ENCODE measurements around the gene CX3CR1.

The CX3CR1 gene

GRCh38 chr3:39290255-39290654 is 10.4 kb upstream of the CX3CR1 start:
- Histone ChIP-seq H4K5ac (ENCODE audit: low read length) (no peak overlapping the region), H3K27me3 (ENCODE audit: insufficient read depth, low read length, poor library complexity) (no peaks in the 10 kb centered on the region), H3K23ac (ENCODE audit: low read length) (no peak overlapping the region), H3K79me1 (ENCODE audit: low read length) (no peaks in the 10 kb centered on the region), H2AK5ac (ENCODE audit: low read length) (no peak overlapping the region), H3K27ac (ENCODE audit: low read depth, low read length) (no peak overlapping the region), H3K9ac (ENCODE audit: low read length) (no peak overlapping the region), H2BK5ac (ENCODE audit: low read length) (no peak overlapping the region), H3K4me1 (ENCODE audit: control insufficient read depth, low read depth, low read length) (no peaks in the 10 kb centered on the region), H2BK15ac (replicated peaks; ENCODE audit: low read depth) (no peak overlapping the region), H3K4me3 (ENCODE audit: low read length) (no peak overlapping the region), H3K36me3 (ENCODE audit: control insufficient read depth, insufficient read depth, low read length) (no peaks in the 10 kb centered on the region), H4K8ac (ENCODE audit: low read depth, low read length) (no peak overlapping the region), H3K4ac (ENCODE audit: low read depth, low read length) (no peak overlapping the region), H2BK120ac (ENCODE audit: low read depth, low read length) (no peak overlapping the region), H3K79me2 (ENCODE audit: control insufficient read depth, insufficient read depth, low read length) (no peaks in the 10 kb centered on the region), H3K56ac (ENCODE audit: low read length) (no peak overlapping the region), H3K18ac (ENCODE audit: low read length) (no peak overlapping the region), H3K4me2 (ENCODE audit: low read length) (no peak overlapping the region)
- DNase-seq: no peak
- WGBS (ENCODE audit: extremely low coverage, insufficient coverage, low lambda C conversion rate): no CpG with 5 or more reads among the region's 4 CpGs

- Histone ChIP-seq H3K4me2 (ENCODE audit: low read length) (no peak overlapping the region), H2BK5ac (ENCODE audit: low read length) (no peak overlapping the region), H3K4ac (ENCODE audit: low read depth, low read length) (no peak overlapping the region), H3K79me2 (ENCODE audit: control insufficient read depth, insufficient read depth, low read length) (no peaks in the 10 kb centered on the region), H3K18ac (ENCODE audit: low read length) (no peak overlapping the region), H2AK5ac (ENCODE audit: low read length) (no peak overlapping the region), H3K56ac (ENCODE audit: low read length) (no peak overlapping the region), H3K4me1 (ENCODE audit: control insufficient read depth, low read depth, low read length) (no peaks in the 10 kb centered on the region), H3K36me3 (ENCODE audit: control insufficient read depth, insufficient read depth, low read length) (no peaks in the 10 kb centered on the region), H3K4me3 (ENCODE audit: low read length) (no peak overlapping the region), H3K27ac (ENCODE audit: low read depth, low read length) (no peak overlapping the region), H4K5ac (ENCODE audit: low read length) (no peak overlapping the region), H3K23ac (ENCODE audit: low read length) (no peak overlapping the region), H3K27me3 (ENCODE audit: insufficient read depth, low read length, poor library complexity) (no peaks in the 10 kb centered on the region), H3K9ac (ENCODE audit: low read length) (no peak overlapping the region), H3K79me1 (ENCODE audit: low read length) (no peaks in the 10 kb centered on the region), H2BK15ac (replicated peaks; ENCODE audit: low read depth) (no peak overlapping the region), H2BK120ac (ENCODE audit: low read depth, low read length) (no peak overlapping the region), H4K8ac (ENCODE audit: low read depth, low read length) (no peak overlapping the region)
- no CpG with 5 or more reads among the region's 4 CpGs for WGBS (ENCODE audit: extremely low coverage, insufficient coverage, low lambda C conversion rate)
- DNase-seq: no peak
These were observed 9.3 kb upstream of the CX3CR1 start for GRCh38 chr3:39289107-39289506.

- H2AK5ac ChIP-seq (ENCODE audit: low read length): no peak overlapping the region
- no peak overlapping the region for H3K4me3 ChIP-seq (ENCODE audit: low read length)
- H2BK15ac ChIP-seq (replicated peaks; ENCODE audit: low read depth): no peak overlapping the region
- no peak overlapping the region for H3K9ac ChIP-seq (ENCODE audit: low read length)
- H3K36me3 ChIP-seq (ENCODE audit: control insufficient read depth, insufficient read depth, low read length): no peaks in the 10 kb centered on the region
- WGBS (ENCODE audit: extremely low coverage, insufficient coverage, low lambda C conversion rate): no CpG with 5 or more reads among the region's 3 CpGs
- no peak overlapping the region for H3K56ac ChIP-seq (ENCODE audit: low read length)
- no peaks in the 10 kb centered on the region for H3K4me1 ChIP-seq (ENCODE audit: control insufficient read depth, low read depth, low read length)
- no peaks in the 10 kb centered on the region for H3K79me1 ChIP-seq (ENCODE audit: low read length)
- no peak overlapping the region for H3K23ac ChIP-seq (ENCODE audit: low read length)
- H4K5ac ChIP-seq (ENCODE audit: low read length): no peak overlapping the region
- no peak overlapping the region for H2BK120ac ChIP-seq (ENCODE audit: low read depth, low read length)
- no peak overlapping the region for H3K4me2 ChIP-seq (ENCODE audit: low read length)
- no peak overlapping the region for H3K18ac ChIP-seq (ENCODE audit: low read length)
- no peak overlapping the region for H2BK5ac ChIP-seq (ENCODE audit: low read length)
- H3K4ac ChIP-seq (ENCODE audit: low read depth, low read length): no peak overlapping the region
- no peaks in the 10 kb centered on the region for H3K27me3 ChIP-seq (ENCODE audit: insufficient read depth, low read length, poor library complexity)
- no peak overlapping the region for H3K27ac ChIP-seq (ENCODE audit: low read depth, low read length)
- H3K79me2 ChIP-seq (ENCODE audit: control insufficient read depth, insufficient read depth, low read length): no peaks in the 10 kb centered on the region
- peak; percentile 96 for DNase-seq
- H4K8ac ChIP-seq (ENCODE audit: low read depth, low read length): no peak overlapping the region
These were observed 8.5 kb upstream of the CX3CR1 start for GRCh38 chr3:39288300-39288808.

GRCh38 chr3:39287216-39288164 is 7.7 kb upstream of the CX3CR1 start:
- no CpG with 5 or more reads among the region's 8 CpGs for WGBS (ENCODE audit: extremely low coverage, insufficient coverage, low lambda C conversion rate)
- H4K5ac ChIP-seq (ENCODE audit: low read length): no peak overlapping the region
- H3K27ac ChIP-seq (ENCODE audit: low read depth, low read length): no peak overlapping the region

GRCh38 chr3:39286771-39287170 is 6.9 kb upstream of the CX3CR1 start:
- no peak overlapping the region for H2AK5ac ChIP-seq (ENCODE audit: low read length)
- H4K8ac ChIP-seq (ENCODE audit: low read depth, low read length): no peak overlapping the region
- H4K5ac ChIP-seq (ENCODE audit: low read length): no peak overlapping the region
- H3K79me1 ChIP-seq (ENCODE audit: low read length): no peaks in the 10 kb centered on the region
- no peak overlapping the region for H2BK15ac ChIP-seq (replicated peaks; ENCODE audit: low read depth)
- H3K56ac ChIP-seq (ENCODE audit: low read length): no peak overlapping the region
- H2BK5ac ChIP-seq (ENCODE audit: low read length): no peak overlapping the region
- no peak overlapping the region for H2BK120ac ChIP-seq (ENCODE audit: low read depth, low read length)
- no peak overlapping the region for H3K9ac ChIP-seq (ENCODE audit: low read length)
- H3K4me2 ChIP-seq (ENCODE audit: low read length): no peak overlapping the region
- H3K18ac ChIP-seq (ENCODE audit: low read length): no peak overlapping the region
- no peaks in the 10 kb centered on the region for H3K79me2 ChIP-seq (ENCODE audit: control insufficient read depth, insufficient read depth, low read length)
- no peaks in the 10 kb centered on the region for H3K4me1 ChIP-seq (ENCODE audit: control insufficient read depth, low read depth, low read length)
- WGBS (ENCODE audit: extremely low coverage, insufficient coverage, low lambda C conversion rate): no CpG with 5 or more reads among the region's 3 CpGs
- DNase-seq: no peak
- H3K27ac ChIP-seq (ENCODE audit: low read depth, low read length): no peak overlapping the region
- H3K23ac ChIP-seq (ENCODE audit: low read length): no peak overlapping the region
- H3K27me3 ChIP-seq (ENCODE audit: insufficient read depth, low read length, poor library complexity): no peaks in the 10 kb centered on the region
- H3K4ac ChIP-seq (ENCODE audit: low read depth, low read length): no peak overlapping the region
- H3K36me3 ChIP-seq (ENCODE audit: control insufficient read depth, insufficient read depth, low read length): no peaks in the 10 kb centered on the region
- H3K4me3 ChIP-seq (ENCODE audit: low read length): no peak overlapping the region

More at GRCh38 chr3:39287216-39288164, 7.7 kb upstream of the CX3CR1 start:
- Histone ChIP-seq H3K9ac (ENCODE audit: low read length) (no peak overlapping the region), H3K56ac (ENCODE audit: low read length) (no peak overlapping the region), H2BK15ac (replicated peaks; ENCODE audit: low read depth) (no peak overlapping the region), H2BK5ac (ENCODE audit: low read length) (no peak overlapping the region), H4K8ac (ENCODE audit: low read depth, low read length) (no peak overlapping the region), H3K18ac (ENCODE audit: low read length) (no peak overlapping the region), H3K27me3 (ENCODE audit: insufficient read depth, low read length, poor library complexity) (no peaks in the 10 kb centered on the region), H3K4ac (ENCODE audit: low read depth, low read length) (no peak overlapping the region), H3K4me1 (ENCODE audit: control insufficient read depth, low read depth, low read length) (no peaks in the 10 kb centered on the region), H3K36me3 (ENCODE audit: control insufficient read depth, insufficient read depth, low read length) (no peaks in the 10 kb centered on the region), H3K4me3 (ENCODE audit: low read length) (no peak overlapping the region), H3K79me1 (ENCODE audit: low read length) (no peaks in the 10 kb centered on the region), H3K79me2 (ENCODE audit: control insufficient read depth, insufficient read depth, low read length) (no peaks in the 10 kb centered on the region), H2AK5ac (ENCODE audit: low read length) (no peak overlapping the region), H3K23ac (ENCODE audit: low read length) (no peak overlapping the region), H3K4me2 (ENCODE audit: low read length) (no peak overlapping the region), H2BK120ac (ENCODE audit: low read depth, low read length) (no peak overlapping the region)
- no peak for DNase-seq
